ENCODE measurements around the gene PIP5KL1. TPM values are rescaled to one million over a fixed set of nuclear protein-coding genes. Genes with fewer than 3 reads are reported as not detected.

The PIP5KL1 gene
- total and polyA plus RNA-seq, 2 of the 8 experiments (the other 6 are each of a cell fraction or from before 2014, with no cell fraction given) = 13.4 to 15.4 TPM

- TF ChIP-seq HDAC6 (IDR thresholded peaks at IDR 0.05; ENCODE audit: low read depth, low read length) (no peak), SP4 (IDR thresholded peaks at IDR 0.05; ENCODE audit: low read length) (no peak), E2F6 (IDR thresholded peaks at IDR 0.05) (no peak), RFX5 (IDR thresholded peaks at IDR 0.05; ENCODE audit: borderline replicate concordance, low read depth, low read length) (no peak), BACH1 (IDR thresholded peaks at IDR 0.05; ENCODE audit: low read length) (no peak), SP2 (IDR thresholded peaks at IDR 0.05; ENCODE audit: low read length) (no peak), MAX (IDR thresholded peaks at IDR 0.05) (no peak), TCF12 (IDR thresholded peaks at IDR 0.05; ENCODE audit: low read depth, low read length) (no peak), GABPA (IDR thresholded peaks at IDR 0.05; ENCODE audit: borderline replicate concordance, insufficient read depth, low read length) (no peak), NANOG (IDR thresholded peaks at IDR 0.05; ENCODE audit: insufficient read depth, low read depth, low read length, poor library complexity, severe bottlenecking) (no peak), NRF1 (IDR thresholded peaks at IDR 0.05; ENCODE audit: low read depth, low read length) (no peak)
- 96% methylated on average over 3 of the region's 3 CpGs; no CpG with 5 or more reads in 1 of the 2 experiments for WGBS, 2 experiments (ENCODE audit: extremely low coverage in 1 of 2, insufficient coverage in 1 of 2, insufficient read length in 1 of 2, insufficient replicate concordance in 2 of 2, low coverage in 1 of 2, low lambda C conversion rate in 2 of 2, missing lambda C conversion rate in 1 of 2)
- POLR2A ChIA-PET (ENCODE audit: partially characterized antibody) = interaction anchor here (0.6 to 2.3 kb wide), 6 partner anchors 8 to 31 kb away, joined by 3 to 8 read pairs (median 4); no protein-coding TSS in a partner anchor
- Histone ChIP-seq H4K8ac (ENCODE audit: extremely low read depth, insufficient read depth, low read length) (peak overlapping the region; percentile 16; the same call in 1 of the 2 replicates), H2AFZ (ENCODE audit: low read length) (no peak overlapping the region), H3K79me1 (ENCODE audit: low read depth, low read length) (0 out of 2 replicates have a peak, but pooled peaks cover 3% of the 10 kb centered on the region), H3K9ac (replicated peaks in 1 of 4; ENCODE audit: extremely low read depth in 1 of 4, low read depth in 3 of 4, low read length in 3 of 4) (no peak overlapping the region), H2BK5ac (ENCODE audit: low read depth, low read length) (no peak overlapping the region), H2BK20ac (ENCODE audit: low read length) (no peak overlapping the region), H3K14ac (ENCODE audit: insufficient read length) (no peak overlapping the region), H2BK120ac (replicated peaks; ENCODE audit: low read depth, low read length) (no peak overlapping the region), H3K79me2 (ENCODE audit: control insufficient read depth in 1 of 2, insufficient read depth in 2 of 2, low read length in 2 of 2) (no peaks in the 10 kb centered on the region), H3K27ac (ENCODE audit: low read depth, low read length) (no peak overlapping the region), H3K4ac (replicated peaks; ENCODE audit: insufficient read length, low read depth, low read length) (no peak overlapping the region), H3K23me2 (ENCODE audit: low read depth, low read length) (no peaks in the 10 kb centered on the region), H3K4me2 (ENCODE audit: insufficient read depth in 1 of 2, low read depth in 2 of 2, low read length in 2 of 2) (no peak overlapping the region), H3K18ac (ENCODE audit: extremely low read depth, low read length) (no peak overlapping the region), H3K27me3 (replicated peaks in 1 of 4; ENCODE audit: control insufficient read depth in 3 of 4, extremely low read depth in 1 of 4, insufficient read depth in 3 of 4, low read length in 3 of 4) (no peaks in the 10 kb centered on the region), H4K91ac (replicated peaks; ENCODE audit: insufficient read length, low read length) (no peak overlapping the region), H2AK5ac (ENCODE audit: low read depth, low read length) (no peak overlapping the region), H3K4me3 (ENCODE audit: extremely low read depth in 1 of 4, insufficient read depth in 2 of 4, low read depth in 3 of 4, low read length in 4 of 4) (no peak overlapping the region), H2BK15ac (ENCODE audit: low read length) (no peak overlapping the region), H2BK12ac (ENCODE audit: low read depth, low read length) (no peak overlapping the region), H3K23ac (ENCODE audit: insufficient read length) (no peak overlapping the region), H3K9me3 (ENCODE audit: insufficient read depth in 2 of 2, low read depth in 1 of 2, low read length in 1 of 2) (no peaks in the 10 kb centered on the region), H3K36me3 (ENCODE audit: control insufficient read depth in 2 of 4, insufficient read depth in 4 of 4, low read length in 3 of 4) (peaks cover 27 to 51% (median 36%) of the 10 kb centered on the region in 4 experiments), H3K4me1 (replicated peaks in 1 of 4; ENCODE audit: control insufficient read depth in 3 of 4, insufficient read depth in 4 of 4, low read length in 3 of 4) (no peaks in the 10 kb centered on the region), H4K5ac (ENCODE audit: insufficient read length, low read depth, low read length) (no peak overlapping the region), H4K20me1 (replicated peaks in 1 of 2; ENCODE audit: control insufficient read depth in 1 of 2, insufficient read depth in 2 of 2, low read length in 2 of 2) (peaks cover 0 to 6% of the 10 kb centered on the region in 2 experiments), H3K56ac (replicated peaks; ENCODE audit: insufficient read length, low read depth, low read length) (no peak overlapping the region)
- DNase-seq (ENCODE audit: low read depth in 1 of 2, low spot score in 2 of 2) = no peak
- CTCF ChIA-PET (ENCODE audit: partially characterized antibody) = interaction anchor here (0.6 to 2.1 kb wide), 11 partner anchors 9 to 656 kb away, joined by 3 to 15 read pairs (median 5); partner anchors contain the start of genes ST6GALNAC4 and ST6GALNAC6
- no peak for FAIRE-seq
These were observed 40.5 kb downstream of the PIP5KL1 start for GRCh38 chr9:127890053-127890452.
